ENCODE data around the gene ANK2.
"Not testable (repeated sequence)": the region's sequence is repeated elsewhere in the genome, so short reads cannot be mapped to it uniquely, and the experiment has no call there.

ANK2 gene

DNA sequence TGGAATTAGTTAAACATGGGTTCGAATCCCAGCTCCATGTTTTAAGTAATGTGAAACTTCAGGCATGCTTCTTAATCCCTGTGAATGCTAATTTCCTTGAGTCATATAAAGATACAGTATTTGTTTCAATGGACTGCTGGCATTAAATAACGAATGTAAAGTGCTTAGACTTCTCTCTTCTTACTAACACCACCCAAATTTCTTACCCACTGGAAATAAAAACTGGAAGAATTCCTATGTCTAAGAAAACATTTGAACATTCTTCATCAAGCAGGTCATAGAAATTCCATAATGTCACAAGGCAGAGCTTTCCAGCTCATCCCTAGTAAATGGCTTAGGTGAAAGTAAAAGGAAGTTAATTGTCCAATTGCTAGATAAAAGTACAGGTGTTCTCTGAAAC, 172.5 kb downstream of the ANK2 start:
- DNase-seq: no peak

DNA sequence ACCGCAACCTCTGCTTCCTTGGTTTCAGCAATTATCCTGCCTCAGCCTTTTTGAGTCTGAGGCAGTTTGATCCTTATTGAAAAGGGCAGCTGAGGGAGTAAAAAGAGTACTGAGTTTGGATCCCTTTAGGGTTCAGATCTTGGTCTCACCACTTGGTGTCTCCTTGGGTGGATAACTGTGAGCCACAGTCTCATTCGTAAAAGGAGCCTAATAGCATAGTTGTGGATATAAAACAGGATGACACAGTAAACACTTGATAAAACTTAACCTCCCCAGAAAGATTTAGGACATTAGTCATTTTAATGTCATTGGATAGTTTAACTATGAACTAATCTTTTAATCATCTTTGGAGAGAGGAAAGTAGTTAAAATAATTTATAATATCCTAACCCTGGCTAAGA, 173.0 kb downstream of the ANK2 start:
- DNase-seq: no peak

DNA sequence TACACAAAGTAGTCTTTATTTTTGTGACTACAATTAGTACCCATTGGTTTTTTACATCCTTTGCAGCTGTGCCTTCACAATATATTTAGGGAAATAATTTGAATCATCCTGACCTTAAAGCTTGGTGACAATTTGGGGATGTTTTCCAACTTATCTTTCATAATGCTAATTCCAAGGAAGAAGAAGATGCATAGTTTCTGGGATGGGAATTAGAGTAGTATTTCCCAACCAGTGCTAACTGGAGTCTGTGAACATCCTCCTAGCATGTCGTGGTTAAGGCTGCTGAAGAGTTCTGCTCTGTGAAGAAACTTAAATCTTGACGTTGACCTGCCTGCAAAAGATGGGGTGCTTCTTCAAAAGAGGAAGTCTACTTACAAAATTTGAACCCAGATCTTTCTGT, 173.5 kb downstream of the ANK2 start:
- no peak for DNase-seq

- no peak for DNase-seq
Measured at GRCh38 chr4:113232194-113232593, 182.7 kb downstream of the ANK2 start.

DNA sequence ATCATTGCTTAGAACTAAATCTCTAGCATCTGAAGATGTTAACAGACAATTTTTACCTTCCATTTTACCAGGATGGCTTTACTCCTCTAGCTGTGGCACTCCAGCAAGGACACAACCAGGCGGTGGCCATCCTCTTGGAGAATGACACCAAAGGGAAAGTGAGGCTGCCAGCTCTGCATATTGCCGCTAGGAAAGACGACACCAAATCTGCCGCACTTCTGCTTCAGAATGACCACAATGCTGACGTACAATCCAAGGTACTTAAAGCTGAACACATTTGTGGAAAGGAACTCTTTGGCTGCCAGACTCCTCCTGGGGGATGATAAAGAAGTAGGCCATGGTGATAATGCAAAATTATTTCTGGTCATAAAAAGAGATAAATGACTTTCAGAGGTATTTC, 187.5 kb downstream of the ANK2 start:
- DNase-seq: no peak

DNA sequence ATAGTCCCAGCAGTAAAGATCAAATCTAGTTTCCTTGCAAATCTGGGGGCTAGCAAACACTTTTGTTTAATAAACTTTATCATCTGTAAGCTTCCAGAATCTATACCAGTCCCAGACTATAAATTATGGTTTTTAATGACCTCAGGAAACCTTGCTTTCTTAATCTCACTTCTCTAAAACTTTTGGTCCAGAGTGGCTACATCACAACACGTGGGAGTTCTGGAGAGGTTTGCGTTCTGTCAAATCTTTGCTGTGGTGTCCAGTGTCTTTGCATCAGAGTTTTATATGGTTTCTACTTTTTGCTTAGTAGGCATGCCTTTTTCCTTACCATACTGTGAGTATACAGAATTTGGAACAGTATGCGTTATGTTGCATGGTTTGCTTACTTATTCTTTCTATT, 193.9 kb downstream of the ANK2 start:
- DNase-seq: no peak

- DNase-seq: not testable (repeated sequence)
Measured at GRCh38 chr4:113244747-113245146, 195.3 kb downstream of the ANK2 start.

- DNase-seq: no peak
Measured at GRCh38 chr4:113248320-113248719, 198.9 kb downstream of the ANK2 start.

- no peak for DNase-seq
Measured at GRCh38 chr4:113255628-113256027, 206.2 kb downstream of the ANK2 start.

DNA sequence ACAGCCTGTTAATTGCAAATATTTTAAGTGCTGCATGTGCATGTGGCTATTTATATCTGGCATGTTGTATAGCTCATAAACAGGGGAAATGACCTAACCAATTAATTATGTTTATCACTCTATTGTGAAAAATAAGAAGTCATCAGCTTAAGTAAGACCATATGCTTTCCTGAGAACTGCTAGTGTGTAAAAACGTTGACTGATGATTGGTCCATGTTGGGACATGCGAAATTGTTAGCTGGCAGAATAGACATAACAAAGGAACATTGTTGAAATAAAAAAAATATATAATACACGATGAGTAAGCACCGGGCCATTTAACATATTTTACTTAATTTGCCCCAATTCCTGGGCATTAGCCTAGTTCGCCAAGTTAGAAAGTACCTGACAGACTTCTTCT, 207.5 kb downstream of the ANK2 start:
- no peak for DNase-seq

GRCh38 chr4:113260688-113261087, 211.2 kb downstream of the ANK2 start:
- DNase-seq: no peak

DNA sequence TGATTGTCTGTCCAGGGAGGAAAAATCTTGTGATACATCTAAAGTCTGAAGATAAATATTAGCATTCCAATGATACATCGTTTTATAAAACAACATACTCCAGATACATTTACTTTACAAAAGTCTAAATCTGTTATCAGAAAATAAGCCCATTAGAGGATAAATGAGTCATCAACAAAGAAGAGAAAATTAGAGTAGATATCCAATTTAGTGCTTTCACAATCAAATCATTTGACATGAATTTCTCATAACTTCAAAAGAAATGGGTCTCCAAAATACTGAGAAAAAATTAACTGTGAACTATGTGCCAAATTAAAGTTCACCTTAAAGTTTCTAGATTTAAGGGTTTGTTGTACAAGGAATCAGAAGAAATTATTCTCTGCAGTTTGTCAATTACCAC, 213.8 kb downstream of the ANK2 start:
- DNase-seq: no peak

GRCh38 chr4:113270520-113271319, 221.3 kb downstream of the ANK2 start:
- no peak for DNase-seq

GRCh38 chr4:113272523-113272922, 223.1 kb downstream of the ANK2 start:
- DNase-seq: no peak

DNA sequence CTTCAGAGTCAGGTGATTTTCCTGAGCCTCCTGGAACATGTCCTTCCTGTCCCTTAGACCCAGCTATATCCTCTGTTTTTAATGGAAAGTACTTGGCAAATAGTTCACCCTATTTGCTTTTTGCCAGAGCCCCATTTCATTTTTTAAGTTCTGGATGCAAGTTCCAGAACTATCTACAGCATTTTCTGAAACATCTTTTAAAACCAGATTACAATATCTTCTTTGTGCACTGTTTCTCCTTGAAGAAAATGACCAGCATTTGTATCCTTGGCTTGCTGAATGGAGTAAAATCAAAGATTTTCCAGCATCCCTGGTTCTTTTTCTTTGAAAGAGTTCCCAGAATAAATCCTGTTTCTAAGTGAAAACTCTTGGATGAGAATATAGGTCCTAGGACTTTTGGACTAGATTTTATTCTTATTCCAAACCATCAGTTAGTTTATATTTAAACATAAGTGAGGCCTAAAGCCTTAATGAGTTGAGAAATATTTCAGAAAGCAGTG, 224.3 kb downstream of the ANK2 start:
- no peak for DNase-seq

DNA sequence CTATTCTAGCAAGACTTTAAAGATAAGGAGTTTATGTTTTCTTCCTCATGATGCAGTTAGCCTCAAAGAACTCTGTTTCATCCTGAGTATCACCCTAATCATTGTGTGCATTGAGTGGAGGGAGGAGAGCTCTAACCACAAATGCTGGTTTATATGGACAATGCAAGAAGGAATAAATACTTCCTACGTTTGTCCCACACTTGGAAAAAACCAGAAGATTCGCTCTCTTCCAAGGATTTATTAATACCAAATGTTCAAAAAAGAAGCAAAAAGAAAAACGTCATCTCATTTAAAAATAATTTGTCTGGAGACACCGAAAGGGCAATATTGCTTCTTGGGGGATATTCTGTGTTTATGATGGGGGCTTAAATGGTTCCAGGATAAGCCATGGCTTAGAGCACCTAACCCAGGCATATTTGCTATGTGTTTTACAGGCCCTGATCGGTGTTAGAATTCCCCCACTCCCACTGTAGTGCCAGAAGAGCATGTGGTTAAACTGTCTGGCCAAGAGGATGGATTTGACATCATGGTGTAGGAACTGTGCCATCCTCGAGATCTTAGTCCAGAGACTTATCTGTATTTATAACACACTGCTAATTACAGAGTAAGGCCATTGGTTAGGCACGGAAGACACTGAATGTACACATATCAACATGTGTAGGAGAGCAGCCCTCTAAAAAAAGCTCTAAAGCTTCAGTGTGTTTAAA, 227.2 kb downstream of the ANK2 start:
- DNase-seq: no peak

- no peak for DNase-seq
Measured at GRCh38 chr4:113278324-113278934, 229.0 kb downstream of the ANK2 start.

GRCh38 chr4:113285501-113285900, 236.0 kb downstream of the ANK2 start:
- no peak for DNase-seq

- DNase-seq: no peak
Measured at GRCh38 chr4:113288257-113288656, 238.8 kb downstream of the ANK2 start.

GRCh38 chr4:113288696-113289095, 239.2 kb downstream of the ANK2 start:
- no peak for DNase-seq

DNA sequence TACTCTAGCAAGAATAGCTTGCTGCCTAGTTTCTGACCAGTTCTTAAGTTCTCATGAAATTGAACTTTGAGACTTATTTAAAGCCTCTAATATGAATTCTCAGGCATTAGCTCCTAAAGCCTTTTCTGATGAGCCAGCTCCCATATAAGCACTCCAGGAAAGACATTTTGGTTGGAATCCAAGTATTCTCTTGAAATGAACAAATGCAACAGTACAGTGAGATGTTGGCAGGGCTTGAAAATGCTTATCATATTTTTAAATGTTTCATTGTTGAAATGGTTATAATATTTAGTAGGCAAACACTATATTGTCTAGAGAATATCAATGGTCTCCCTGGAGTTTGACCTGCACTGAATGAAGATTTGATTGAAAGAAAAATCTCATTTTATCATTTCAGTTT, 240.3 kb downstream of the ANK2 start:
- DNase-seq: no peak

DNA sequence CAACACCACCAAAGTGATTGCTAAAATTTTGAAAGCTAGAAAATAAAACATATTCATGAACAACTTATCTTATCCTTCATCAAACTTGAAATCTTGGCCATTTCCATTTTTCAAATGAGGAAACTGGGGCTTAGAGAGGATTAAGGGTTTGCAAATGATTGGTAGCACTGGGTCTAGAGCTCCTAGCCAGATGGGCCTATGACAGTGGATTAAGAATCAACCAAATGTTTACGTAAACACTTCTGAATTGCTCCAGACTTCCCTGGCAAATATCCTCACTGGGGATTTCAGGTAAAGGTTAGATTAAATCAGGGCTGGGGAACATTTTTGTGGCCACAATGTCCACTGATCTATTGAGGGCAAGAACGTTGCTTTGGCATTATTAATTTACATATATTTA, 241.2 kb downstream of the ANK2 start:
- no peak for DNase-seq

- DNase-seq: no peak
Measured at GRCh38 chr4:113292371-113293042, 243.1 kb downstream of the ANK2 start.

Data from GOT3 (cell line).